Cardiac fibroblast (primary cell): ENCODE data around the gene SLC66A2.
"Not testable (repeated sequence)": the region's sequence is repeated elsewhere in the genome, so short reads cannot be mapped to it uniquely, and the experiment has no call there.

Experiments
- DNase-seq, 2 donors: peaks; one replicate each; pipeline versions ENCODE4 v3.0.0 to v3.0.0-alpha.2; 2010; ENCODE audit warnings: low read depth in 2 of 2
- H3K4me3 ChIP-seq, 2 donors: replicated peaks in 1 of 2; 1 replicate in 1 of 2; 2 replicates in 1 of 2; pipeline ENCODE4 v1.5.1; 2011; ENCODE audit warnings: low read depth in 2 of 2, low read length in 2 of 2, mild to moderate bottlenecking in 2 of 2, moderate library complexity in 1 of 2
- TF ChIP-seq, protein P1 (sequence below): IDR thresholded peaks from one replicate; pipeline ENCODE4 v1.5.1; 2011; ENCODE audit warnings: low read depth, mild to moderate bottlenecking, low read length, inconsistent platforms

The SLC66A2 gene

DNA sequence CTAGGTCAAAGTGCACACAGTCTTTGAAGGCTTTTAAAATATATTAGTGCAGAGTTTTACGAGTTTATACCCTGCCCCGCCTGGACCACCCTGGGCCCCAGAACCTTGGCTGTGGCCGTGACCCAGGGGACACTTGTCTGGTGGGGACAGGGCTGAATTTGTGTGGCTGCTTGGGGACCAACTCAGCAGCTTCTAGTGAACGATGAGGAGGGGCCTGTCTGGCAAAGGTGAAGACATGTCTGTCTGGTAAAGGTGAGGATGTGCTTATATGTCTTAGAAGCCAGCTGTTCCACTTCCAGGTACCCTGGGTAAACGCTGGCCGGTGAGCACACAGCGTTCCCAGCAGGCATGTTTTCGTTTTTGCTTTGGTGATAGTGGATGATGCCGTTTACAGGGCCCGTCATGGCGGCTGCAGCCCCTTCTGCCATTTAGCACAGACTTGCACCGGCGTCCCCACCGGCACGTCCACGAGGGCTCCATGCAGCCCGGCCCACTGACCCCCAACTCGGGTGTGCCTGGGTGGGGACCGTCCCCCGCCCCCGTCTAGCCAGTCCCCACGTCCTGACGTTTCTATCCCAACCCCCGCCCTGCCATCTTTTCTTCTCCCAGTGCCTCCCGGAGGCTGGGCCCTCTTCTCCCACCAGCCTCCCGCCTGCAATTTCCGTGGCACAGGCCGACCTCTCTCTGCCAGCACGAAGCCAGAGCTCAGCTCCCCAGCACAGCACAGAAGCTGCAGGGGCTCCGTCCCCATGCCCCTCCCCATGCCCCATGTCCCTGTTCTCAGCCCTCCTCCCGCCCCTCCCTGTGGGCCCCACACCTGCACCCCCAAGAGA is 67.8 kb downstream of the SLC66A2 start:
- no peak overlapping the region for H3K4me3 ChIP-seq
- TF ChIP-seq, protein P1, sequence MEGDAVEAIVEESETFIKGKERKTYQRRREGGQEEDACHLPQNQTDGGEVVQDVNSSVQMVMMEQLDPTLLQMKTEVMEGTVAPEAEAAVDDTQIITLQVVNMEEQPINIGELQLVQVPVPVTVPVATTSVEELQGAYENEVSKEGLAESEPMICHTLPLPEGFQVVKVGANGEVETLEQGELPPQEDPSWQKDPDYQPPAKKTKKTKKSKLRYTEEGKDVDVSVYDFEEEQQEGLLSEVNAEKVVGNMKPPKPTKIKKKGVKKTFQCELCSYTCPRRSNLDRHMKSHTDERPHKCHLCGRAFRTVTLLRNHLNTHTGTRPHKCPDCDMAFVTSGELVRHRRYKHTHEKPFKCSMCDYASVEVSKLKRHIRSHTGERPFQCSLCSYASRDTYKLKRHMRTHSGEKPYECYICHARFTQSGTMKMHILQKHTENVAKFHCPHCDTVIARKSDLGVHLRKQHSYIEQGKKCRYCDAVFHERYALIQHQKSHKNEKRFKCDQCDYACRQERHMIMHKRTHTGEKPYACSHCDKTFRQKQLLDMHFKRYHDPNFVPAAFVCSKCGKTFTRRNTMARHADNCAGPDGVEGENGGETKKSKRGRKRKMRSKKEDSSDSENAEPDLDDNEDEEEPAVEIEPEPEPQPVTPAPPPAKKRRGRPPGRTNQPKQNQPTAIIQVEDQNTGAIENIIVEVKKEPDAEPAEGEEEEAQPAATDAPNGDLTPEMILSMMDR: no peak
- no peak for DNase-seq

DNA sequence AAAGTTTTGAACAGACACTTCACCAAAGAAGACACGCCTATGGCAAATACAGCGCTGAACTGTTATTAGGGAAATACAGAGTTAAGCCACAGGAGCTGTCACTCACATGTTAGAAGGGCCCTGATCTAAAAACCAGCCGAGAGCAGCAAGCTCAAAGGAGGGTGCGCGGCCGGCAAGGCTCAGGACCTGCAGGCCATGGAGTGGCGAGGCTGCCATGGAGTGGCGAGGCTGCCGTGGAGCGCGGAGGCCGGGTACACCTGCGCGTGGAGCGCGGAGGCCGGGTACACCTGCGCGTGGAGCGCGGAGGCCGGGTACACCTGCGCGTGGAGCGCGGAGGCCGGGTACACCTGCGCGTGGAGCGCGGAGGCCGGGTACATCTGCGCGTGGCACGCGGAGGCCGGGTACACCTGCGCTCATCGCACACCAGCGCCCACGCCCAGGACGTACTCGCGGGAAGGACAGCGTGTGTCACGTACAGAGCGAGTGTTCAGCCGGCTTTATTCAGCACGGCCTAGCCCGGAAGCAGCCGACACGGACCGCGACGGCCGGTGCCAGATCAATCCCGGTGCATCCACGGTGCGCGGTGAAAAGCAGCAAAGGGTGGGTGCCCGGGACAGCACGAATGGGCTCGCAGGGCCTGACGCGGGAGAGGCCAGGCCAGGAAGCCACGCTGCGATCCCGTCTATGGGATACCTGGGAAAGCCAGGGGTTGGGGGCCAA is 68.8 kb downstream of the SLC66A2 start:
- no peak overlapping the region for H3K4me3 ChIP-seq
- DNase-seq: no peak
- TF ChIP-seq, protein P1: no peak

DNA sequence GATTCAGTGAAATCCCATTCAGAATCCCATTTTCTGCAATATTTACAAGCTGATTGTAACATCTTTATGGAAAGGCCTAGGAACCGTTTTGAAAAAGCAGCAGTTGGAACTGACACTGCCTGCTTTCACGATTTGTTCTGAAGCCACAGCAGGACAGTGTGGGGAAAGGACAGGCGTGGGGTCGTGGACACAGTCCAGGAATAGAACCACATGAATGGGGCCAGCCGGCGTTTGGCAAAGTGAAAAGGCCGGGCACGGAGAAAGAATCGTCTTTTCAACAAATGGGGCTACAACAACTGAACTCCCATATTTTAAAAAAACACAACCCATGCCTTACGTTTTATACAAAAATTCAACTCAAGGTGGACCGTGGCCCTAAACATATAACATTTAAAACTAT is 69.8 kb downstream of the SLC66A2 start:
- no peak for DNase-seq
- TF ChIP-seq, protein P1: no peak
- H3K4me3 ChIP-seq: no peak overlapping the region

DNA sequence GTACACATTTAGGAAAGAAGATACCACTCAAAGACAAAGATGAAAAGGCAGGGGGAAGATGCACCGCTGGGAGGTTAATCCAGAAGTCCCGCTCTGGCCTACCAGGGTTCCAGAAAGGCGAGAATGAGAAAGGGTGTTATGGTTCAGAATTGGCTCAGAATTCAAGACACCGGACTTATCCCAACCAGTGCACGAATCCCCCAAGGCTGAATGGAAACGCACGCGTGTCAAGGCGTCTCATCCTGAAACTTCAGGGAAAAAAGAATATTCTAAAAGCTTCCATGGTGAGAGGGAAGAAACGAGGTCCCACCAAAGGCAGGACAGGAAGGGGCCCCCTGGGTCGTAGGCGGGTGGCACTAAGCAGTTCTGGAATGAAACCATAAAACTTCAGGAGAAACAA is 71.9 kb downstream of the SLC66A2 start:
- no peak overlapping the region for H3K4me3 ChIP-seq
- TF ChIP-seq, protein P1: no peak
- no peak for DNase-seq

DNA sequence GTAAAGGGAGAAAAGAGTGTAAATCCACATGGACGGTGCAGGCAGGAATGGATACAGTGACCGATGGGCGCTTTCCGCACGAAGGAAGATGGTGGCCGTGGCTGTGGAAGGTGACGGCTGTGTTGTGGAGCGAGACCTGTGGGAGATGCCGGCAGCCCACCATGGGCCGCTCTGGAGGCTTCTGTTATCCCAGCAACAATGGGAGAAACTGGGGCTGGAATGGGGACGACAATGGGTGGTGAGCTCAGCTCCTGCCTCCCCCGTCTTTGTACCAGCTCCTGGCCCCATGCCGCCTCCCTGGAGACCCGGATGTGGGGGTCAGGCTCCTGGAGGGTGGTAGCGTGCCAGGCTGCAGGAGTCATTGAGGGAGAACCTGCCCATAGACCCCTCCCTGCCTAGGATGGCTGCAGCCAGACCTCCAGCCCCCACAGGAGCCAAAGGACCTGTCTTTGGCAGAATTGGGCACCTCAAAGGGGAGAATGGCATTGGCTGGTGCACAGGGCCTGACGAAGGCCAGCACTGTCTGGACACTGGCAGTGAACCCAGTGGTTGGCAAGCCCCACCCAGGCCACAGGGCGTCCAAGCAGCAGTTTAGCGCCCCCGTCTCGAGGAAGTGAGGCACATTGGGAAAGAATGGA is 72.6 kb downstream of the SLC66A2 start:
- no peak for DNase-seq
- no peak overlapping the region for H3K4me3 ChIP-seq
- TF ChIP-seq, protein P1: no peak

DNA sequence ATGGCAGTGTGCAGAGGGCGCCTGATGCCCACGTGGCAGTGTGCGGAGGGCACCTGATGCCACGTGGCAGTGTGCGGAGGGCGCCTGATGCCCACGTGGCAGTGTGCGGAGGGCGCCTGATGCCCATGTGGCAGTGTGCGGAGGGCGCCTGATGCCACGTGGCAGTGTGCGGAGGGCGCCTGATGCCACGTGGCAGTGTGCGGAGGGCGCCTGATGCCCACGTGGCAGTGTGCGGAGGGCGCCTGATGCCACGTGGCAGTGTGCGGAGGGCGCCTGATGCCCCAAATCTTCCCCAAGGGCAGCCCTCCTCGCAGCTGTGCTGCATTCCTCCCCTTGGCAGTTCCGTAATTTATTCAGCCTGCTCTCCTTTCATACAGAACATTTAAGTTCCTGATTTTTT is 73.2 kb downstream of the SLC66A2 start:
- H3K4me3 ChIP-seq, DNase-seq: not testable (repeated sequence)
